Hepatocyte (in vitro differentiated cells): Measurements from ENCODE around the gene RAB3A. TPM values are rescaled to one million over a fixed set of nuclear protein-coding genes. Genes with fewer than 3 reads are reported as not detected.

ENCODE experiments used
- DNase-seq: peaks from one replicate; pipeline ENCODE4 v3.0.0-alpha.2; 2016; ENCODE audit warnings: low spot score
- H2AFZ ChIP-seq: fragments of 200-600 bp; sonication (generic); 2 replicates; pipeline ENCODE4 v1.6.0; 2016; ENCODE audit warnings: antibody characterized with exemption, mild to moderate bottlenecking
- H3K27ac ChIP-seq: fragments of 200-600 bp; sonication (generic); 2 replicates; pipeline ENCODE4 v1.5.1; 2016; ENCODE audit warnings: mild to moderate bottlenecking
- H3K27me3 ChIP-seq: fragments of 200-600 bp; sonication (generic); 2 replicates; pipeline ENCODE4 v1.6.1; 2016
- H3K36me3 ChIP-seq: fragments of 200-600 bp; sonication (generic); replicated peaks from 2 replicates; pipeline ENCODE4 v1.5.1; 2016; ENCODE audit warnings: low read depth; ENCODE audit not compliant: insufficient read depth
- H3K4me1 ChIP-seq: fragments of 200-600 bp; sonication (generic); 2 replicates; pipeline ENCODE4 v1.5.1; 2016; ENCODE audit warnings: mild to moderate bottlenecking, moderate library complexity; ENCODE audit not compliant: insufficient read depth
- H3K4me2 ChIP-seq: fragments of 200-600 bp; sonication (generic); 2 replicates; pipeline ENCODE4 v1.6.0; 2016
- H3K4me3 ChIP-seq: fragments of 200-600 bp; sonication (generic); 2 replicates; pipeline ENCODE4 v1.5.1; 2016; ENCODE audit warnings: mild to moderate bottlenecking
- H3K79me2 ChIP-seq: fragments of 200-600 bp; sonication (generic); 2 replicates; pipeline ENCODE4 v1.6.0; 2017; ENCODE audit warnings: mild to moderate bottlenecking
- H3K9me2 ChIP-seq: fragments of 200-600 bp; sonication (generic); replicated peaks from 2 replicates; pipeline ENCODE4 v1.6.0; 2017; ENCODE audit warnings: mild to moderate bottlenecking; ENCODE audit not compliant: insufficient read depth
- H3K9me3 ChIP-seq: fragments of 200-600 bp; sonication (generic); 2 replicates; pipeline ENCODE4 v1.5.1; 2016; ENCODE audit warnings: low read depth, mild to moderate bottlenecking
- H4K20me1 ChIP-seq: fragments of 200-600 bp; sonication (generic); 2 replicates; pipeline ENCODE4 v1.6.0; 2016; ENCODE audit warnings: mild to moderate bottlenecking; ENCODE audit not compliant: insufficient read depth, poor library complexity, severe bottlenecking
- CTCF ChIP-seq: fragments of 200-600 bp; sonication (generic); IDR thresholded peaks from 2 replicates; pipeline ENCODE4 v1.5.1; 2016; ENCODE audit warnings: antibody characterized with exemption, mild to moderate bottlenecking; ENCODE audit not compliant: poor library complexity
- EZH2 ChIP-seq: fragments of 200-600 bp; sonication (generic); IDR thresholded peaks from 2 replicates; pipeline ENCODE4 v1.6.1; 2016; ENCODE audit warnings: antibody characterized with exemption, mild to moderate bottlenecking, borderline replicate concordance
- EZH2phosphoT487 ChIP-seq: fragments of 200-600 bp; sonication (generic); IDR thresholded peaks from one replicate; pipeline ENCODE4 v1.6.1; 2018; ENCODE audit warnings: antibody characterized with exemption, mild to moderate bottlenecking, low read depth, moderate library complexity; ENCODE audit not compliant: unreplicated experiment, severe bottlenecking
- WGBS: methylation state at CpG from one replicate; pipeline ENCODE4 v1.1.6; 2016; ENCODE audit warnings: low lambda C conversion rate; ENCODE audit errors: missing lambda C conversion rate; 5-methylcytosine and 5-hydroxymethylcytosine counted together
- polyA plus RNA-seq: library from polyadenylated mRNA; unstranded; fragments of >200 nt; fragmentation: Nextera tagmentation; extraction: Ambion mirVana; gene quantifications from 2 replicates; pipeline ENCODE4 v1.2.1, GENCODE V29; 2016
- total RNA-seq: library from RNA; depleted of rRNA; stranded (reverse); fragments of >200 nt; gene quantifications from 2 replicates; pipeline ENCODE4 v1.2.3, GENCODE V29; 2014

RAB3A gene
- total and polyA plus RNA-seq, 2 experiments from 2014 or later, result 2.2 to 2.6 TPM

- H3K36me3 ChIP-seq, result no peaks in the 10 kb centered on the region
Observed at GRCh38 chr19:18208098-18208951, 4.5 kb upstream of the RAB3A start.

GRCh38 chr19:18206018-18206417 lies 2.2 kb upstream of the RAB3A start:
- Histone ChIP-seq H3K27ac (peak overlapping the region; percentile 96), H3K4me2 (peak overlapping the region; percentile 92), H3K79me2 (no peaks in the 10 kb centered on the region), H3K4me3 (no peak overlapping the region), H3K4me1 (peaks cover 10% of the 10 kb centered on the region), H3K9me3 (no peaks in the 10 kb centered on the region), H4K20me1 (no peaks in the 10 kb centered on the region), H3K9me2 (no peaks in the 10 kb centered on the region), H2AFZ (no peak overlapping the region), H3K36me3 (no peaks in the 10 kb centered on the region), H3K27me3 (no peaks in the 10 kb centered on the region)
- WGBS, result 91% methylated on average over 12 of the region's 12 CpGs
- peak; percentile 2 for DNase-seq
- no peak for TF ChIP-seq EZH2
- TF ChIP-seq CTCF, result no peak
- TF ChIP-seq EZH2phosphoT487, result no peak

More at GRCh38 chr19:18208098-18208951, 4.5 kb upstream of the RAB3A start:
- TF ChIP-seq CTCF (peak; percentile 60), EZH2 (no peak)
- Histone ChIP-seq H4K20me1 (no peaks in the 10 kb centered on the region), H3K4me2 (no peak overlapping the region), H3K4me3 (no peak overlapping the region), H2AFZ (no peak overlapping the region), H3K9me2 (no peaks in the 10 kb centered on the region), H3K27ac (no peak overlapping the region), H3K4me1 (peaks cover 4% of the 10 kb centered on the region), H3K79me2 (no peaks in the 10 kb centered on the region), H3K9me3 (no peaks in the 10 kb centered on the region), H3K27me3 (no peaks in the 10 kb centered on the region)
- DNase-seq, result no peak
- 42% methylated on average over 25 of the region's 32 CpGs for WGBS

- DNase-seq, result peak; percentile 84
- Histone ChIP-seq H4K20me1 (no peaks in the 10 kb centered on the region), H3K4me3 (peak overlapping the region; percentile 52), H3K4me2 (peak overlapping the region; percentile 92), H3K36me3 (no peaks in the 10 kb centered on the region), H3K27me3 (no peaks in the 10 kb centered on the region), H3K4me1 (peaks cover 10% of the 10 kb centered on the region), H3K27ac (peak overlapping the region; percentile 96), H3K9me2 (no peaks in the 10 kb centered on the region), H3K9me3 (no peaks in the 10 kb centered on the region), H3K79me2 (no peaks in the 10 kb centered on the region), H2AFZ (peak overlapping the region; percentile 23)
- TF ChIP-seq EZH2 (no peak), CTCF (no peak)
- 25% methylated on average over 24 of the region's 36 CpGs for WGBS
Observed at GRCh38 chr19:18205200-18205892, 1.5 kb upstream of the RAB3A start.
